ENCODE data around the gene DCANP1.

The DCANP1 gene

DNA sequence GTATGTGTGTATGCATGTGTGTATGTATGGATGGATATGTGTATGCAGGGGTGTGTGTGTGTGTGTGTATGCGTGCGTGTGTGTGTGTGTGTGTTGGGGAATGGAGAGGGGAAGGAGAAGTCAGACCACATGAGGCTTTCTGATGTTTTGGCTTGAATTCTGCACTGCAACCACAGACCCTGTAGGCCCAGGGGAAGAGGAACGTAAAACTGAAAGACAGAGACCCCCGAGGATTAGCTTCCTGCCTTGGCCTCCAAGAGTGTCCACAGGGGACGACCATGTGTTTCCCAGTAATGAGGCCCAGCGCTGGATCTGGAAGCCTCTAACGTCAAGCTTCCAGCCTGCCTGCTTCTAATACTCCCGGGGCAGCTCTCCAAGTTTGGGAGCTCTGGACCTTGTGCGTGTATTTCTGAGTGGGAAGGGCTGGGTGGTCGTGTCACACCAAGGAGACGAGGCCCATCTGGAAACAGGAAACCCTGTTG lies 5.8 kb downstream of the DCANP1 start:
- no peak for DNase-seq (ENCODE audit: low read depth)

DNA sequence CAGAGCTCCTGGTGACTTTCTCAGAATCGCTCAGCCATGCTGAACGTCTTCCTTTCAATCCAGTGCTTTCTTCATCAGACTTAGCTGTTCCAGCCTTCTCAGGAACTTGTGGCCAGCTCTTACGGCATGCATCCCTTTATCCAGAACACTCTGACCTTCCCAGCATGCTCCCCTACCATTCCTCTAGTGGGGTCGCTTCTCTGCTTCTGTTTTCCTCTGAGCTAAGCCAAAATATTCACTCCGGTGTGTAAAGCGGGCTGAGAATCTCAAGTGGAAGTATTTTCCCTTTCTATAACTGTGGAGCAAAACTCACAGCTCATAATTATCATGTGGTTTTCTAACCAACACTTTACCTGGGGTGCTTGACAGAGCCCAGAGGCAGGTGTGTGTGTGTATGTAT lies 6.2 kb downstream of the DCANP1 start:
- no peak for DNase-seq (ENCODE audit: low read depth)

DNA sequence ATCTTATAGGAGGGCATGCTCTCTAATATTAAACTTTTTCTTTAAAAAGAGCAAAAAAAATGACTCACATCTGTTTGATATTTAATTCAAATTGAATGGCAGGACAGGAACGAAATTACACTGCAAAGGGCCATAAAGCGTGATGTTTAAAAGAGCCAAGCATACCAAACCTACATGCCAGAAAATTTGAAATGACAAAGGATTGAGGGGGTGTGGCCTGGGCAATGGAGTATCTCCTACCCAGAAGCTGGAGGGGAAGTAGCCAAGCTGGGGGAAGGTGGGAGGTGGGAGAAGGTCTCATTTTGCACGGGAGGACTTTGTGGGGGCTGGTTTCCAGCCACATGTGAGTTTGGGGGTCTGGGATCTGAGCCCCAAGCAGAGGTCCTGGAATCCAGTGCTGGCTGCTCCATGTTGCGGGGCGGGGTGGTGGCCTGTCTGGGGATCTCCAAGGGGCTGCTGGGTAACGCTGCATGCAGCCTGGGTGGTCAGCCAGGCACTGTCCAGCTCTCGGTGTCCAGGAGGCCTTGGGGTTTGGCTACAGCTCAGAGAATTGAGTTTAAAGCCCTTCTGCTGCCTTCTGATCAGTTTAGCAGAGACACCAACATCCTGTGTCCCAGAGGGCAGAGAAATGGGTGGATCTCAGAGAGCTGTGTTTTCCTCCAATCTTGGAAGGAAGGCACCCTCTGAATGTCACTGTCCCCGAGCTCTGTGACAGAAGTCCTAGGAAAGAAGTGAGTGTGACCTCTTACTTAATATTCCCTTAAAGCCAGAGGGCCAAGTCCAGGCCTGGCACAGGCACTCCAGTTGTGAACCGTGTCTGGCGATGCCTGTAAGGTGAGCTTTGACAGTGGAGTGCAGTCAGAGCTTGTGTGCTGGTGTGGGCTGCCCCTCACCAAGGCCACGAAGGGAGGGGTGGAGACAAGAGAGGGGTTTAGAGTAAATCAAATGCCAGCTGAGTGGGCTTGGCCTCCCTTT lies 7.6 kb downstream of the DCANP1 start:
- no peak for DNase-seq (ENCODE audit: low read depth)

DNA sequence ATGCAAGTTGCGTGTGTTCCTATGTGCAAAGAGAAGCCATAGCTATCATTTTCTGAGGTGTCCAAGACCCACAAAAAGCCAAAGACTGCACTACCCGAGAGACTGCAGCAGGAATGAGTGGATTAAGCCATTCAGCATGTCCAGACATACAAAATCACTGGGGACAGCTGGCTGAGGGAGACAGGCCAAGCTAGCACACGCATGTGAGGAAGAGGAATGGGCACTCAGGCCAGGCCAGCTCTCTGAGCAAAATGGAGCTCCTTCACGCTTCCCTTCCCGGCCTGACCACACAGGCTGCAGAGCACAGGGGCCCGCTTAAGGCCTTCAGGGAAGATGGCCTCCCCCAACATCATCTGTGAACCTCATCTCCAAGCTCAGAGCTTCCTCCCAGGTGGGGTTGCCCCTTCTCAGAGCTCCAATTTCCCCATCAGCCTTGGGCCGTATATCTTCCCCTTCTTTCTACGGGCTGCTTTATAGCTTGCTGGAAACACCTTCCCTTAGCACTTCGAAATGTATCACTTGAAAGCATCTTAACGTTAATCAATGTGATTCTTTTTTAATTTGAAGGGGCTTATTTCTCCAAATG lies 8.4 kb downstream of the DCANP1 start:
- no peak for DNase-seq (ENCODE audit: low read depth)

DNA sequence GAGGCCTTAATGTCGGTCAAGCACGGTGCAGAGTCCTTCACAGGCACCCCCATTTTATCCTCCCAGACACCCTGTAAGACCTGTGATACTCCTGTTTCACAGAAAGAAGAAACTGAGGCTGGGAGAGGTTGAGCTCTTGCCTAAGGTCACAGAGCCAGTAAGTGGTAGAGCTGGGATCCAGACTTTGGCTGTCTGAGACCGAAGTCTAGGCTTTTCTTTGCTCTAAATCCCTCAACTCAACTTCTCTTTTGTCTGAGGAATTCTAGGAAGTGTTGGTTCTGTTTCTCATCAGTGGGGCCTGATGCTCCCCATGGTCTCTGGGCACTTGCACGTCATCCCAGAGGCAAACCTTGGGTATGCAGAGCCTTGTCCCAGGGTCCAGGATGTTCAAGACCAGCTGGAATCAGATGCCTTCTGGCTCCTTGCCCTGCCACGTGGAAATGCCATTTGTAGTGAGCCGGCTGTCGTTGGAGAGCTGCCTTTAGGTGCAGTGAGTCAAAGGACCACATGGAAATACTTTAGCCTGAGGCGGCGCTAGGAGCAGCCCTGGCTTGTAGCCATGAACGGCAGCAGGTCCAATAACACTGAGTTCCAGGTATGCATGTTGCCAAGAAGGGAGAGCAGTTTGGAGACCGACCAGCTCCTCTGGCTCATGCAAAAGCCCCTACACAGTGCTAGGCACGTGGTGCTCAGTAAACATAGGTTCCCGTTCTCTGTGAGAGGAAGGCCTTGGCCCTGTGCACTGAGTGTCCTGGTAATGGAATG lies 9.2 kb downstream of the DCANP1 start:
- no peak for DNase-seq (ENCODE audit: low read depth)

DNA sequence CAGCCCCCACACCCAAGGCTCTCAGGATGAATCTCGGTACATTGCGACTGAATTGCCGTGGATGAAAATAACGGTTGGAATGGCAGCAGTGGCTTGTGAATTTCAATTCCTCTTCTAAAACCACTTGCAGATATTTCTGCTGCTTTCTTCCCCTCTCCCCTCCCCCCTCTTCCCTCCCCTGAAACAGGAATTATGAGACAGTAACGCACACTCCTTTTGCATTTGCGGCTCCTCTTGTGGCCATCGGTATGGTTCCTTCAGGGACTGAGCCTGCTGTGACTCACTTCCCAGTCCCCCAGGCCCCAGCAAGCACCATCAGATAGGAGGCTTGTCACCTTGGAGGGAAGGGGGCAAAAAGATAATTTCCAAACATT lies 9.7 kb downstream of the DCANP1 start:
- no peak for DNase-seq (ENCODE audit: low read depth)

DNA sequence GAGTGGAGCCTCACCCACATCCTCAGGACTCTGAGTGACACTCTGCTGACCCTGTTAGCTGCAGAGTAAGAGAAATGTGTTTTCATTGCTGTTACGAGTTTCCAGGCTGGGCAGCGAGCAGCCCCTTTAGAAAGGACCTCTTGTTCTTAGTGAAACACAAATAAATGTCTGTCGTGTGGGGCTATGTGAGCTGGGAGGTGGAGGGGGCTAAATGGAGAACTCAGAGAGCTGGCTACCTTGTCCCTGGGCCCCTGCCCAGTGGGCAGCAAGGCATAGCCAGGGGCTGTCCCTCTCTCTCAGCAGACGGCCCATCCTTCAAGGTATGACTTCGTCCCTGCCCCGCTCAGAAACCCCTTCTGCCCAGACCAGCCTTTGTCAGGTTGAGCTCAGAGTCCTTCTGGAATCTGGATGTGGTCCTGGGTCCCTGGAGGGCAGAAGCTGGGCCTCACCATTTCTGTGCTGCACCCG lies 10.2 kb downstream of the DCANP1 start:
- DNase-seq (ENCODE audit: low read depth), result no peak

DNA sequence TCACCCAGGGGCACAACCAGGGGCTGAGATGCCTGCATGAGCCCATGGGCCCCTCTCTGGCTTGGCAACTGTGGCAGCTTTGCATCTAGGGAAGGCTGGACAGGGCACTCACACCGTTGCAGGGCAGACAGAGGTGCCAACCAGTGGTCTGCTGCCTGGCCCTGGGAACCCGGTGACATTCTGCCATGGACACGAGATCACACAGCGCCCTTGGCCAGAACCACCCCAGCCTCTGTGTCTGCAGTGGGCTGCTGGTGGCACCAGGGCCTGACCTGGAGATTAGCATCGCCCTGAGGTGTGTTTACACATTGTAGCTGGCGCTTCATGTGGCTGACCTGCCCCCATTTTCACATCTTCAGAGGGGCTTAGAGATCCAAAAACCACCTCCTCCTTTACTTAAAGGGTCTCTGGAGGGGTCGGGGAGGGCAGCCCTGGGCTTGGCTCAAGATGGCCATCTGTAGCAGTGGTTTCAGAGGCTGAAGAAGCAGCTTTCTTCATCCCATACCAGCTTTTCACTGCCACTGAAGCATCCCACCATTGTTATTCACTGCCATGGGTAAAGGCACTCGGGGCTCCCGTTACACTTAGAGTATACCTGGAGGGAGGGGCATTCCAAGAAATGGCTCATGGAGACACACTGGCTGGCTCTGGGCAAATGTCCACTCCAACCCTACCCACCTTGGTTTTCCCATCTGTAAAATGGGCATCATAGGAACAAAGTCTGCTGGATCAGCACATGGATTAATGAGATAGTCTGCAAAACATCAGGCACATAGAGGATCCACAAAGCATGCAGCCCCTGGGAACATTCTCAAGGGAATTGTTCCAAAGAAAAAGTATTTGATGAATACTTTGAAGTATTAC lies 11.4 kb downstream of the DCANP1 start:
- DNase-seq (ENCODE audit: low read depth), result no peak

DNA sequence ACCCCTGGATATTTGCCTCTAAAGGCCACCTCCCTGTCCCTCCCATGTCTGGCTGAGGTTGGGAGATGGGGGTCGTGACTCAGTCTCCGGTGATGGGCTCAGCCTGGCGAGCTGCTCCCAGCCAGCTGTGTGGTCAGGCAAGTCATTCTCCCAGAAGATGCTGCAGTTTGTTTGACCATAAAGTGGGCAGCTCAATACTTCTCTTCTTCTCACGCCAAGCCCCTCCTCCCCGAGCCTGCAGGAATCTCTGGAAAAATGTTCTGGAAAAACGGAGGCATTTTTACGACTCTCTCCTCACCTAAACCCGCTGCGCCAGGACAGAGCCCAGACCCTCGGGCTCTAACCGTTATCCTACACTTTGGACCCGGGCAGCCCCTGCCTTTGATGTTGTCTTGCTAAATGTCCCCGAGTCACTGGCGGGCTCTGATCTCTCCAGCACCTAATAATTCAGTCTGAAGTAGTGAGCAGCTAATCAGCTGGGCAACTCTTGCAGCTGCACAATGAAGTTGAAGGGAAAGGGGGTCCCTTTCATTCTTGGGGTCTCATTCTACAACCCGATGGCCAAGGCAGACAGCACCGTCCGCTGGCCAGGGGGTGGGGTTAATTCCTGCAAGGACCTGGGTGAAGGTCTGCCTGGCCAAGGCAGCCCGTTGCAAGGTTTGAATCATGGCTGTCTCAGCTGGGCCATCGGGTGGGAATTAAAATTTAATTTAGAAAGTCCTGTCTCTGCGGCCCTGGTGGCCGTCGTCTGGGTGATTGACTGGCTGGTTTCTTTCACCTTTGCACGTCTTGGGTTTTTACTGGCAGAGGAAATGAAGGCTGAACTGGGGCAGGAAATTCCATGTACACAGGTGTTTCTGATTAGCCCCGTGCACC lies 12.3 kb downstream of the DCANP1 start:
- no peak for DNase-seq (ENCODE audit: low read depth)

DNA sequence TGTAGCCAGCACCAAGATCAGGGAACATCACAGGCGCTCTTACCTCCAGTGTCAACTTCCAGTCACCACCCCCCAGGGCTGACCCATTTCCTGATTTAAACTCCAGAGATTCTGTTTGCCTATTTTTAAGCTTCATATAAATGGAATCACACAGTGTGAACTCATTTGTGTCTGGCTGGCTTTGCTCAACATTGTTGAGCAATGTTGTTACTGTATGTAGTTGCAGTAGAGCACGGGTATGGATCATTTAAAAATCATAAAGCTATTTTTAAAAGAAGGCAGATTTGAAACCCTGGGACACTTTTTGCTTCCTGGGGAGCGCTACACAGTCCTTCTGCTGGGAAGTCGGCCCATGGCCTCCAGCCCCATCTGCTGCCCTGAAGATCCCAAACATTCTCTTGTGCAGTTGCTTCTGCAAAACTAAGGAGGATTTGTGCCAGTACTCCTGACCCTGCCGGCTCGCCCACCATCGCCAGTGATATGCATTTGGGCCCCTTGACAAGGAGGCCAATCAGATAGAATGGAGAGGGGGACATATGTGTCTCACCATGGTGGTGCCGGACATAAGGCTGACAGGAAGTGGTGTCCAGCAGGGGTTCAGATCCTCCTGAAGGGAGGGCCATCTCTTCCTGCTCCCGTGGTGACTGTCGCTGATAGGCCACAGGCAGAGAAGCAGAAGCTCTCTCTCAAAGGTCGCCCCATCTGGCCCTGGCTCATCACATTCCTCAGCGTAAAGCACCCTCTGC lies 13.3 kb downstream of the DCANP1 start:
- DNase-seq (ENCODE audit: low read depth), result no peak

DNA sequence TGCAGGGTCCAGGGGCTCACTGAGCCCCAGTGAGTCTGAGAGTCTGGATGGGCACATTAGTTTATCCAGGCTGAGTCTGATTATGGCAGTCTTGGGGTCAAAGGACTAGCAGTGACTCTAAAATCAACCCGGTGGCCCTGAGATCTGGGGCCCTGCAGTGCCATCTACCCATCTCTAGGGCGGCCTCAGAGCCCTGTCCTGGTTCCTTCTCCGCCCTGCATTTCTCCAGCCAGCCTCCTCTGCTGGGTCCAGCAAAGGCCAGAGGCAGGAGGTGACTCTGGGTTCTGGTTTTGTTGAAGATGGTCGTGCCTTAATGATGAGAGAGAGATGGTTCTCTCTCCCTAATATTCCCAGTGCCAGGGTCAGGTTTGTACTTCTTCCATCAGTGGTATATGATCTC lies 15.0 kb downstream of the DCANP1 start:
- no peak for DNase-seq (ENCODE audit: low read depth)

DNA sequence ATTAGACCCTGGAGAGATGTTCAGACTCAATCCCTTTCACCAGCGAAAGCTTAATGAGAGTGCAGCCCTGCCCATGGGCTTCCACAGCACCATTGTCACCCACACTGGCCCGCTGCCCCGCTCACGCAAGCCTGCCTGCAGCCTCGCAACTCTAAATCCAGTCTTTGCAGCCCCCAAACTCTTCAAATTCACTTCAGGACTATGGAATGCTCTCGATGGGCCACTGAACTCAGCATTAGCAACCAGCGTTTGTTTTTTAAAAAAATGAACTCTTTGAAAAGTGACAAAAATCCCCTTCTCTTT lies 17.1 kb downstream of the DCANP1 start:
- no peak for DNase-seq (ENCODE audit: low read depth)

DNA sequence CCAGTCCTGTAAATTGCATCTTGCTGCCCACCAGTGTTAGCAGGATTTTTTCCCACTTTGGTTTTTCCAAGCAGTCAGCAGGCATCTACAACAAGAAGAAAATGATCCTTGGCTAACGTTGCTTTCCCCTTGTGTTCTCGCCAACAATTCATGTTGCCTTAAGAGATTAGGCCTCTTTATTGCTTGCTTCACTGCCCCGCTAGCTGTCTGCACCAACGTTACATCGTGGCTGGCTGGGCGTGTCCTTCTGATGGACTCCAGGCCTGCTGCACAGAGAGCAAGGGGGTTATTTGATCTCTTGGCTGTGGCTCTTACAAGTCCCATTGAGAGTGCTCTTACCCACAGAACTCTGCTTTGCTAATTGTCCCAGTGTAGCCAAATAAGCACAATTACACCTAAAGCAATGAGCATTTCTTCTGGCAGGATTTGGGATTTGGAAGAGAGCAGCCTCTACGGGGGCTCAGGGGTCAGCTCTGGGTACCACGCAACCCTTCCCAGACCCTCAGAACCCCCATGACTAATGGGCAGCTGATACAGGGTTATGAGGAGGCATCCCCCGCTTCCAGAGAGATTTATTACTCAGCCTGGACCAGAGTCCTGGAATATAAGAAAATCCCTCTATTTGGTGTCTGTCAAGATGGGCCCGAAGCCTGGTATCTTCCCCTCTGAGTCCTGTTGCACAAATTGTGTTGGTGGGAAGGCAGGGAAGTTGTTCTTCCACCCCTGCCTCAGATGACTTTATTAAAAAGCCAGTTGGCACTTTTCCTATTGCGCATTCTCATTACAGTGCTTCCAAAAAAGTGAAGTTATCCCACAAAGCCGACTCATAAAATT lies 17.6 kb downstream of the DCANP1 start:
- no peak for DNase-seq (ENCODE audit: low read depth)

DNA sequence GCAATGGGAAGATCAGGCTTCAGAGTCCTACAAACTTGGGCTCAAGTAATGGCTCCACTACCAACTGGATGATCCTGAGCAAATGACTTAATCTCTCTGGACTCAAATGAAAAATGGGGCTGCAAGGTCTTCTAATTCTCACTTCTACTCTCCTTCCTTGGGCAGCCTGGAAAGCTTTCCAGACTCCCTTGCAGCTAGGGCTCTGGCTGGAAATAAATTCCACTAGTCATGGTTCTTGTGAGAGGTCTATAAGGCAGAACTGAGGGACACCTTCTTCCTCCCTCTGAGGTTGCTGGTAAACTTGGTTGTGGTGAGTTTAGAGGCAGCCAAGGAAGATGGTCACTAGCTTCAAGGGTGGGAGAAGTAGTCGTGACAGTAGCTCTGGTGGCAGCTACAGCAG lies 18.6 kb downstream of the DCANP1 start:
- DNase-seq (ENCODE audit: low read depth), result no peak

DNA sequence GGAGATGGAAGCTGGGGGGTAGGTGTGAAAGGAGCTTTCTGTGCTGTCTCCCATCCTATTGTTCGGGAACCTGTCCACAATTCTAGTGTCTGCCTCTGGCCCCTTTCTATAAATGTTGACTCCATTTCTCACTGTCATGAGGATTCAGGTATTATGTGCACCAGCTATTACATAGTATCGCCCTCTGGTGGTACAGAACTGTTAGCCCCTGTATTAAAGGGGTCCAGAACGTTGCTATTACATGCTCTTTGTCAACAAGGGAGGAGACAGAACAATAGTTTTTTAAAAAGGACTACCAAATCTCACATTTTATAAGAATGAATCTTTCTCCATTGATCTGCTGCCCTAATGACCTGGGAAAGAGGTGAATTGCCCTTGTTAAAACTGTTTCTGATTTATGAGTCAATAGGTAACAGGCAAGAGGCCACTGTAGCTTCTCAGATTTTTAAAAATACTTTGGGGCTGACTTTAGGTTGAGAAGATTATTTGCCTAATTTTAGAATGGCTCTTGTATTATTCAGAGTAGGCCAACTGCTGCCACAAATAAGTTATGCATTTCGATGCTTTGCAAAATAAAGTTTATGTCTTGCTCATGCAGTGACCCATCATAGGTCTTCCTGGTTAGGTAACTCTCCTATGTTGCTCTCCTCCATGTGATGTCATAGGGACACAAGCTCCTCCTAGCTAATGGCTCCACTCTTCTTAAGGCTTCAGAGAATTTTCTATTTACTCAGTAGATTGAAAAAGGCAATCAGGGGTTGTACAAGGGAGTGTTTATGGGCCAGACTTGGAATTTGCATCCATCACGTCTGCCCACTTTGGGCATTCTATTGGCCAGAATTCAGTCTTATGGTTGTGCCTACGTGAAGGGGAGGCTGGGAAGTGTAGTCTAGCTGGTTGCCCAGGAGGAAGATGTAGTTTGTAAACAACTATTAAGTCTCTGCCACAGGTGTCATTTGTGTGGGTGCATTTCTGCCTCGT lies 20.8 kb downstream of the DCANP1 start:
- no peak for DNase-seq (ENCODE audit: low read depth)

DNA sequence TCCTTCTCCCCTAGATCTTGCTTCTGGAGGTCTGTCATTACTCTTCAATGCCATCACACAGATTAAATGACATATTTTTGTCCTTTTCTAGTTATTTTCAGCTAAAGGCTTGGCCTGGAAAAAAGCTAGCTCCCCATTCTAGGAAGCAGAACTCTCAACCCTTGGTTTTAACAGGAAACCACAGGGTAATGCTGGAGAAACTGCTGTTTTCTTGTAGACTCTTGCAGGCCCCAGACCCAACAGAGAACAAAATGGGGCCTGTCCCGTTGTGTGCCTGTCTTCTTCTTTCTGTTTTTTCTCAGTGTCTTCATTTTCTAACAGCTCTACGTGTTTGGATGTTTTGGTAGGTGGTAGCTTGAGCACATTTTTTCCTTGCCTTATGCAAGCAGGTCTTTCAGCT lies 21.5 kb downstream of the DCANP1 start:
- DNase-seq (ENCODE audit: low read depth), result no peak

DNA sequence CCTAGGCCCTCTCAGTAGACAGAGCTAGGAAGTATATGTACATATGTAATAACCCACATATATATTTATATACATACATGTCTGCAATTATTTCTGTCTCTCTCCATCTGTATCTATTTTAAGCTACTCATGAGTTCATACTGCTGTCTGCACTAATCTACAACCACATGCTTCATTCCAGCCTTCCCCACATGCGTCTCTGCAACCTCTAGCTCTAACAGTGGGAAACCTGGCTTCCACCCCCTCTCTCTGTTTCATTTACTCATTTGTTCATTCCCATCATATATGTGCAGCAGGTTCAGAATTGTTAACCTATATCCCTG lies 23.3 kb downstream of the DCANP1 start:
- no peak for DNase-seq (ENCODE audit: low read depth)
